Testis (tissue), 3 donors: ENCODE measurements around the gene REC8. TPM values are rescaled to one million over a fixed set of nuclear protein-coding genes. Genes with fewer than 3 reads are reported as not detected.

ENCODE experiments used
- DNase-seq: peaks from one replicate; pipeline ENCODE4 v3.0.0-alpha.2; 2019
- H3K27ac ChIP-seq, 2 donors: fragments of 200-600 bp; sonication (generic); one replicate each; pipeline ENCODE4 v1.5.1; 2019
- H3K27me3 ChIP-seq: fragments of 200-600 bp; sonication (generic); one replicate; pipeline ENCODE4 v1.5.1; 2019
- H3K36me3 ChIP-seq: fragments of 200-600 bp; sonication (generic); one replicate; pipeline ENCODE4 v1.5.1; 2017; ENCODE audit warnings: low read depth; ENCODE audit errors: missing control alignments
- H3K4me1 ChIP-seq: fragments of 200-600 bp; sonication (generic); one replicate; pipeline ENCODE4 v1.5.1; 2019
- H3K4me3 ChIP-seq, 2 donors: fragments of 200-600 bp; sonication (generic); one replicate each; pipeline ENCODE4 v1.5.1; 2017 to 2019
- H3K9me3 ChIP-seq: fragments of 200-600 bp; sonication (generic); one replicate; pipeline ENCODE4 v1.5.1; 2017
- CTCF ChIP-seq, 3 experiments: fragments of 450-650 bp in 2 of 3; fragments of 200-600 bp in 1 of 3; sonication (generic) in 1 of 3; IDR thresholded peaks; one replicate each; pipeline ENCODE4 v1.5.1; 2016 to 2019; ENCODE audit warnings: antibody characterized with exemption in 3 of 3, mild to moderate bottlenecking in 2 of 3, moderate library complexity in 1 of 3
- POLR2A ChIP-seq: fragments of 450-650 bp; IDR thresholded peaks from one replicate; pipeline ENCODE4 v1.6.1; 2017; ENCODE audit warnings: antibody characterized with exemption, mild to moderate bottlenecking, moderate library complexity
- WGBS, 2 donors: methylation state at CpG; one replicate each; pipeline ENCODE4 v1.1.5; 2018; 5-methylcytosine and 5-hydroxymethylcytosine counted together
- intact Hi-C: fragments of 100-400 bp; cut with DNase I; formaldehyde crosslinking; loops from one replicate; pipeline ENCODE4 v1.15.1; 2023; ENCODE audit warnings: low total_unique reads
- polyA plus RNA-seq: library from polyadenylated mRNA; stranded (reverse); fragments of 350-450 nt; fragmentation: Illumina TruSeq; extraction: RNeasy Lipid Tissue Mini Kit (QIAGEN cat#74804); gene quantifications from one replicate; pipeline ENCODE4 v1.2.3, GENCODE V29; 2014; ENCODE audit warnings: low read depth, low replicate concordance; ENCODE audit not compliant: insufficient read depth
- total RNA-seq, 2 donors: library from RNA; depleted of rRNA; stranded (reverse); fragments of >200 nt; gene quantifications; one replicate each; pipeline ENCODE4 v1.2.3, GENCODE V29; 2016

The REC8 gene
- total and polyA plus RNA-seq, 3 donors from 2014 or later: 27.7 to 58.8 (median 55.9) TPM

DNA sequence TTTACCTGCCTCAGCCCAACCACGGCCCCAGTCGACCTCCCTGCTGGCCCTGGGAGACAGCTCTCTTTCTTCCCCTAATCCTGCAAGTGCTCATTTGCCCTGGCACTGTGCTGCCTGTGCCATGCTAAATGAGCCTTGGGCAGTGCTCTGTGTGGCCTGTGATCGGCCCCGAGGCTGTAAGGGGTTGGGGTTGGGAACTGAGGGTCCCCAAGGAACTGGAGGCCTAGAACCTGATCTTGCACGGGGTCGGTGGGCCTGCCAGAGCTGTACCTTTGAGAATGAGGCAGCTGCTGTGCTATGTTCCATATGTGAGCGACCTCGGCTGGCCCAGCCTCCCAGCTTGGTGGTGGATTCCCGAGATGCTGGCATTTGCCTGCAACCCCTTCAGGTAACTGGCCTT lies 21.8 kb upstream of the REC8 start:
- H3K27me3 ChIP-seq: no peaks in the 10 kb centered on the region
- WGBS, 2 donors: 88 to 89% methylated on average over 9 of the region's 9 CpGs
- intact Hi-C loops: no loop called here
- DNase-seq: no peak
- H3K27ac ChIP-seq: no peak overlapping the region
- no peaks in the 10 kb centered on the region for H3K9me3 ChIP-seq
- peaks cover 15% of the 10 kb centered on the region for H3K4me1 ChIP-seq
- TF ChIP-seq CTCF (IDR thresholded peaks at IDR 0.05) (no peak), POLR2A (no peak)
- H3K4me3 ChIP-seq: no peak overlapping the region
- H3K36me3 ChIP-seq: no peaks in the 10 kb centered on the region

GRCh38 chr14:24150567-24150966 lies 21.3 kb upstream of the REC8 start:
- Histone ChIP-seq H3K4me1 (peaks cover 15% of the 10 kb centered on the region), H3K27me3 (no peaks in the 10 kb centered on the region), H3K36me3 (no peaks in the 10 kb centered on the region), H3K4me3 (no peak overlapping the region), H3K9me3 (no peaks in the 10 kb centered on the region), H3K27ac (no peak overlapping the region)
- no peak for DNase-seq
- 91 to 93% methylated on average over 7 to 9 of the region's 9 CpGs for WGBS, 2 donors
- intact Hi-C loops: no loop called here
- TF ChIP-seq POLR2A (no peak), CTCF (IDR thresholded peaks at IDR 0.05) (no peak)

GRCh38 chr14:24150993-24151392 lies 20.9 kb upstream of the REC8 start:
- Histone ChIP-seq H3K4me3 (no peak overlapping the region), H3K27ac (no peak overlapping the region), H3K4me1 (peaks cover 12% of the 10 kb centered on the region), H3K36me3 (no peaks in the 10 kb centered on the region), H3K27me3 (no peaks in the 10 kb centered on the region), H3K9me3 (no peaks in the 10 kb centered on the region)
- 78 to 83% methylated on average over 8 to 9 of the region's 9 CpGs for WGBS, 2 donors
- intact Hi-C loops: no loop called here
- TF ChIP-seq POLR2A: no peak
- no peak for DNase-seq

- Histone ChIP-seq H3K36me3 (no peaks in the 10 kb centered on the region), H3K27ac (no peak overlapping the region), H3K27me3 (no peaks in the 10 kb centered on the region), H3K4me1 (peaks cover 9% of the 10 kb centered on the region), H3K9me3 (no peaks in the 10 kb centered on the region), H3K4me3 (no peak overlapping the region)
- 86 to 92% methylated on average over 16 of the region's 16 CpGs for WGBS, 2 donors
- TF ChIP-seq CTCF (IDR thresholded peaks at IDR 0.05) (no peak), POLR2A (no peak)
- no peak for DNase-seq
- intact Hi-C loops: no loop called here
These were observed 20.3 kb upstream of the REC8 start for GRCh38 chr14:24151404-24152080.

DNA sequence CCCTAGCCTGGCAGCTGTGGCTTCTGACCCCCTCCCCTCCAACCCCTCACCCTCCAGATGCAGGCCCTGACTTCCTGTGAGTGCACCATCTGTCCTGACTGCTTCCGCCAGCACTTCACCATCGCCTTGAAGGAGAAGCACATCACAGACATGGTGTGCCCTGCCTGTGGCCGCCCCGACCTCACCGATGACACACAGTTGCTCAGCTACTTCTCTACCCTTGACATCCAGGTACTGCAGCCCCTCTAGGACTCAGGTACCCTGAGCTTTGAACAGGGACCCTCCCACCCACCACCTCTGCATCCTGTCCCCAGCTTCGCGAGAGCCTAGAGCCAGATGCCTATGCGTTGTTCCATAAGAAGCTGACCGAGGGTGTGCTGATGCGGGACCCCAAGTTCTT lies 16.8 kb upstream of the REC8 start:
- no peaks in the 10 kb centered on the region for H3K36me3 ChIP-seq
- H3K27ac ChIP-seq: no peak overlapping the region
- TF ChIP-seq CTCF (IDR thresholded peaks at IDR 0.05) (no peak), POLR2A (no peak)
- H3K4me3 ChIP-seq: no peak overlapping the region
- H3K9me3 ChIP-seq: no peaks in the 10 kb centered on the region
- no peaks in the 10 kb centered on the region for H3K4me1 ChIP-seq
- no peaks in the 10 kb centered on the region for H3K27me3 ChIP-seq
- 90 to 94% methylated on average over 9 to 10 of the region's 10 CpGs for WGBS, 2 donors
- intact Hi-C loops: no loop called here
- DNase-seq: no peak
